Heart left ventricle (tissue), 16 donors: ENCODE results near the gene SLC38A11. TPM values are rescaled to one million over a fixed set of nuclear protein-coding genes. Genes with fewer than 3 reads are reported as not detected.
"Not testable (repeated sequence)": the region's sequence is repeated elsewhere in the genome, so short reads cannot be mapped to it uniquely, and the experiment has no call there.

Experiments
- ATAC-seq, 4 donors: fragments of 200-7000 bp; cut with Tn5 transposase; one replicate each; pipeline ENCODE4 v1.9.1; 2020 to 2022; ENCODE audit warnings: moderate library complexity in 4 of 4, mild to moderate bottlenecking in 3 of 4, moderate number of reproducible peaks in 1 of 4
- DNase-seq, 5 donors: peaks; one replicate each; pipeline ENCODE4 v3.0.0-alpha.2; 2020
- H3K27ac ChIP-seq, 12 donors: fragments of 200-600 bp; sonication (generic) in 4 of 12; one replicate each; pipeline versions ENCODE4 v1.5.0 to v1.8.0; 2016 to 2022; ENCODE audit warnings: mild to moderate bottlenecking in 2 of 12
- H3K27me3 ChIP-seq, 9 donors: fragments of 200-600 bp; sonication (generic) in 2 of 9; one replicate each; pipeline versions ENCODE4 v1.5.1 to v1.8.0; 2016 to 2022; ENCODE audit warnings: mild to moderate bottlenecking in 3 of 9
- H3K36me3 ChIP-seq, 9 donors: fragments of 200-600 bp; sonication (generic) in 2 of 9; one replicate each; pipeline versions ENCODE4 v1.5.0 to v1.8.0; 2018 to 2022; ENCODE audit warnings: mild to moderate bottlenecking in 2 of 9
- H3K4me1 ChIP-seq, 12 donors: fragments of 200-600 bp; sonication (generic) in 4 of 12; one replicate each; pipeline versions ENCODE4 v1.5.0 to v1.8.0; 2016 to 2022; ENCODE audit warnings: mild to moderate bottlenecking in 3 of 12
- H3K4me3 ChIP-seq, 12 donors: fragments of 200-600 bp; sonication (generic) in 4 of 12; one replicate each; pipeline versions ENCODE4 v1.5.0 to v1.8.0; 2017 to 2022; ENCODE audit warnings: mild to moderate bottlenecking in 9 of 12, moderate library complexity in 4 of 12
- H3K9me3 ChIP-seq, 12 donors: fragments of 200-600 bp; sonication (generic) in 4 of 12; one replicate each; pipeline versions ENCODE4 v1.5.0 to v1.8.0; 2016 to 2022; ENCODE audit warnings: mild to moderate bottlenecking in 1 of 12
- CTCF ChIP-seq, 12 donors: fragments of 200-600 bp; sonication (generic) in 4 of 12; IDR thresholded peaks; one replicate each; pipeline versions ENCODE4 v1.5.0 to v1.8.0; 2018 to 2022; ENCODE audit warnings: antibody characterized with exemption in 12 of 12, mild to moderate bottlenecking in 5 of 12
- POLR2A ChIP-seq, 2 donors: fragments of 450-650 bp; IDR thresholded peaks; one replicate each; pipeline ENCODE4 v1.6.1; 2017; ENCODE audit warnings: antibody characterized with exemption in 2 of 2, mild to moderate bottlenecking in 2 of 2, moderate library complexity in 2 of 2
- whole genome bisulfite sequencing, 4 donors: extraction: QIAGEN DNeasy Blood & Tissue Kit in 2 of 4; methylation state at CpG; one replicate each; pipeline versions ENCODE4 v1.1.5 to v1.1.7; 2013 to 2018; 5-methylcytosine and 5-hydroxymethylcytosine counted together
- intact Hi-C, 10 donors: fragments of 100-400 bp; cut with DNase I; formaldehyde crosslinking; loops; one replicate each; pipeline versions ENCODE4 v1.11.1 to v1.14.2; 2022
- polyA plus RNA-seq, 2 donors: library from polyadenylated mRNA; stranded (reverse); fragments of 200-250 nt; gene quantifications; one replicate each; pipeline ENCODE4 v1.2.3, GENCODE V29; 2013
- total RNA-seq, 9 donors: library from RNA; depleted of rRNA in 2 of 9; stranded (reverse); fragments of >200 nt in 2 of 9; fragmentation: NEBNext Ultra II Directional in 3 of 9; extraction: Animal tissue kit (Norgen Biotek cat#: 25700) in 3 of 9; gene quantifications; one replicate each; pipeline versions ENCODE4 v1.1.0 to v1.2.4, GENCODE V29; 2016 to 2023
- donor health status: ischemic (EF 13 %, LVEDD 7.1; RV severe dilation, severe dysfunction).
- donor health status: healthy with polysubstance abuse.
- donor health status: DM: no; HTN: yes; CAD: no.
- donor health status: DM: no; HTN: no; CAD: no.
- donor health status: ischemic (EF 25% LVEDD 6.9; RV normal size, moderate dysfunction).
- donor health status: ischemic (EF 25% LVEDD 5.7; RV mildly dilated, moderate dysfunction).
- donor health status: healthy.
- donor health status: DM: yes; HTN: yes; CAD: no.
- donor health status: ischemic (EF 35%, LVEDD 5.7; RV mildly dilated, moderate dysfunction).
- donor health status: nonischemic (EF 11% LVEDD 7.7; RV severe dilation, severe dysfunction).
- donor health status: DM: yes; HTN: yes; CAD: no.
- donor health status: PGD.
- donor health status: ischemic (EF 29% LVEDD 5.4; RV normal size, mild dysfunction).
- donor health status: nonischemic (EF 23%, LVEDD 6.1; RV moderate dilation, normal function).

SLC38A11 gene
- total and polyA plus RNA-seq, 11 donors: 0.25 to 1.9 (median 0.55) TPM

- WGBS, 4 donors: 90 to 93% (median 92%) methylated on average over 3 of the region's 3 CpGs
- intact Hi-C loops: no loop called here
- H3K4me1 ChIP-seq: no peaks in the 10 kb centered on the region
- ATAC-seq (no peak), DNase-seq (no peak)
- no peaks in the 10 kb centered on the region for H3K36me3 ChIP-seq
- no peaks in the 10 kb centered on the region for H3K27me3 ChIP-seq
- no peaks in the 10 kb centered on the region for H3K9me3 ChIP-seq
- H3K27ac ChIP-seq: no peak overlapping the region
- TF ChIP-seq CTCF (IDR thresholded peaks at IDR 0.05) (no peak), POLR2A (IDR thresholded peaks at IDR 0.05) (no peak)
- no peak overlapping the region for H3K4me3 ChIP-seq
These were observed 29.1 kb upstream of the SLC38A11 start for GRCh38 chr2:164984428-164984827.

DNA sequence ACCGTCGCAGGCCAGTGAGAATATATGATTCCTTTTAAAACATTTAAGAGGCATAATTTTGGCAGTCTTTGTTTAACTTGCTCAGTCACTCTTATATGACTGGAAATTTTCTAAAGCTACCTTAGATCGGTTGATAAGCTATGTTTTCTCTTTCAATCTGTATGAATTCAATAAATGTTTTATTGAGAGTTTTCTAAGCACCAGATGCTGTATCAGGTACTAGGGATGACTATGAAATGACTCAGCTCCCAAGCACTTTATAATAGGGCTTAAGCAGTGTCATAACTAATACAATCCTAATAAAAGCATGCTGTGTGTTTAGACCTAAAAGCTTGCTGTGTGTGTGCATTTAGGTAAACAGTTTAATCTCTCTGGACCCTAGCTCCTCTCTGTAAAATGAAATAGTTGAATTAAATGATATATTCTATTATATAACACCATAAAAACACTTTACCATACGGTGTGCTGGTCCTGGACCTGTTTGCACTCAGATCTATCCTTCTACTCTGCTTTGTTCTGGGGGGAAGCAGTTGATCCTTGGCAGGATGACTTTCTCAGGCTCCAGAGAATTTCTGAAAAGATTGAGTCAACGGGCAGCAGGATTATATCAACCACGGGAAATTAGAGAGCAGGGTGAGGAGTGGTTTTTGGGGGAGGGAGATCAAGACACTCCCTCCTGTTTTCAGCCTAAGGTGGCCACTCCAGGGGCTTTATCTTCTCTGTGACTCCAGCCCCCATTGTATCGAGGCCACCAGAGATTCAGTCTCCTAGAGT is 26.1 kb upstream of the SLC38A11 start:
- Histone ChIP-seq H3K27ac (no peak overlapping the region), H3K4me3 (no peak overlapping the region), H3K36me3 (no peaks in the 10 kb centered on the region), H3K27me3 (no peaks in the 10 kb centered on the region), H3K9me3 (no peaks in the 10 kb centered on the region), H3K4me1 (peaks cover 0 to 4% (median 0%) of the 10 kb centered on the region in 12 donors)
- intact Hi-C loops: no loop called here
- no peak for ATAC-seq
- no peak for DNase-seq
- TF ChIP-seq POLR2A (IDR thresholded peaks at IDR 0.05) (no peak), CTCF (IDR thresholded peaks at IDR 0.05) (no peak)
- WGBS, 4 donors: 72 to 75% (median 73%) methylated on average over 7 of the region's 7 CpGs

DNA sequence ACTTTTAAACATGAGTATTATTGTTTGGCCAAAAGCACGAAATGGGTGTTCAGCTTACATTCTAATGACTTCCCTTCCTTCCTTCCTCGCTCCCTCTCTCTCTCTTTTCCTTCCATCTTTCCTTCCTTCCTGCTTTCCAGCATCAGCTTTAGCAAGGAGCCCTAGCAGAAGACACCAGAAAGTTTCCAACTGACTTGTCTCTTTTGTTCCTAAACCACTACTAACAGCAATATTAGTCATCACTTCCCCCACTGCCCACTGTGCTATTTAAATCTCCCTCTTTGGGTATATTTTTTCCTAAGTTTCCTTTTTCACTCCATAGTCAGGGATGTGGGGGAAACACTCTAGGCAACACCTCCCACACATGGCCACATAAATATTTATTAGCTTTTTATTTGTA is 25.4 kb upstream of the SLC38A11 start:
- DNase-seq, H3K4me3 ChIP-seq, H3K4me1 ChIP-seq, H3K9me3 ChIP-seq, intact Hi-C loops, ATAC-seq, H3K27ac ChIP-seq, H3K36me3 ChIP-seq, H3K27me3 ChIP-seq: not testable (repeated sequence)
- WGBS, 4 donors: 59 to 72% (median 68%) methylated on average over 2 of the region's 2 CpGs

- 57 to 77% (median 63%) methylated on average over 2 of the region's 2 CpGs for WGBS, 4 donors
- intact Hi-C loops: no loop called here
- Histone ChIP-seq H3K27ac (no peak overlapping the region), H3K27me3 (no peaks in the 10 kb centered on the region), H3K9me3 (no peaks in the 10 kb centered on the region), H3K36me3 (no peaks in the 10 kb centered on the region), H3K4me3 (no peak overlapping the region), H3K4me1 (peaks cover 0 to 10% (median 0%) of the 10 kb centered on the region in 12 donors)
- no peak for TF ChIP-seq POLR2A (IDR thresholded peaks at IDR 0.05)
- no peak for TF ChIP-seq CTCF (IDR thresholded peaks at IDR 0.05)
- ATAC-seq (no peak), DNase-seq (no peak)
These were observed 23.8 kb upstream of the SLC38A11 start for GRCh38 chr2:164979113-164979512.

DNA sequence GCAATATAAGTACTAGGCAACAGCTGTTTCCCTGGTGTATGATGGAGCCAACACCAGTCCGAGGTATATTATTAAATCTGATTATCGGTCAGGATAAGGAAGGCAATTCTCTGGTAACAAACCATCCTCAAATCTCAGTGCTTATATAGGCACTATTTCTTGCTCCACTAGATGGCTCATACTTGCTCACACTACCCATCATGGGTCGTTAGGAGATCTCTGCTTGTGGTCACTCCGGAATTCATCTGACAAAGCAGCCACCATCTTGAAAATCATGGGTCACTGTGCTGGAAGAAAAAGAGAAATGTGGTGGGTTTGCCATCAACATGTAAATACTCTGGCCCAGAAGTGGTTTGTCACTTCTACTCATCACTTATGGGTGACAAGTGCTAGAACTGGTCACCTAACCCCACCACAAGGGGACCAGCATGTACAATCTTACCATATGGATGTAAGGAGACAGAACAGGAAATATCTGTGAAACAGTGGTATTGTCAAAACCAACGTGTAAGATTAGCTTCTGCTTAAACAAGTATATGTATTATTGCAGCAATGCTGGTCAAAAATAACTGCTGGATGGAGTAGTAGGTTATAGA is 21.6 kb upstream of the SLC38A11 start:
- intact Hi-C loops, H3K4me1 ChIP-seq: not testable (repeated sequence)
- WGBS, 4 donors: 59 to 79% (median 75%) methylated on average over 5 of the region's 5 CpGs

More for the DNA sequence above, 21.6 kb upstream of the SLC38A11 start:
- not testable (repeated sequence) for H3K36me3 ChIP-seq, H3K27ac ChIP-seq, DNase-seq, H3K27me3 ChIP-seq, H3K4me3 ChIP-seq, H3K9me3 ChIP-seq, ATAC-seq
